Activated CD4-positive, alpha-beta memory T cell treated with anti-CD3 and anti-CD28 coated beads, Interleukin-2, amount 10 ng/mL, durations not matched to agents 7 days and 5 days (primary cell): ENCODE results near the gene PIK3CA. TPM values are rescaled to one million over a fixed set of nuclear protein-coding genes. Genes with fewer than 3 reads are reported as not detected.

Experiments used
- CTCF ChIA-PET: fragments of 350-600 bp; sonication (Branson Sonifier 250); formaldehyde crosslinking; loops from one replicate; lab custom pipeline; 2021; ENCODE audit warnings: antibody characterized with exemption, inconsistent platforms; lab: Charles Lee
- POLR2A ChIA-PET: fragments of 350-600 bp; sonication (Branson Sonifier 250); formaldehyde crosslinking; loops from one replicate; lab custom pipeline; 2021; ENCODE audit warnings: antibody characterized with exemption; lab: Charles Lee
- DNase-seq: peaks from one replicate; pipeline ENCODE4 v3.0.0-alpha.2; 2020
- H3K27ac Mint-ChIP-seq: one replicate; pipeline ENCODE4 v1.8.0; 2021; ENCODE audit warnings: mild to moderate bottlenecking, mixed read lengths
- H3K27me3 Mint-ChIP-seq: one replicate; pipeline ENCODE4 v1.8.0; 2021; ENCODE audit warnings: mixed read lengths
- H3K36me3 Mint-ChIP-seq: one replicate; pipeline ENCODE4 v1.8.0; 2021; ENCODE audit warnings: low read depth, mixed read lengths
- H3K4me1 Mint-ChIP-seq: one replicate; pipeline ENCODE4 v1.8.0; 2021; ENCODE audit warnings: mixed read lengths
- H3K4me3 Mint-ChIP-seq: one replicate; pipeline ENCODE4 v1.8.0; 2021; ENCODE audit warnings: mild to moderate bottlenecking, mixed read lengths
- H3K9me3 Mint-ChIP-seq: one replicate; pipeline ENCODE4 v1.8.0; 2021; ENCODE audit warnings: mixed read lengths
- total RNA-seq, 2 experiments: library from RNA; stranded (reverse); gene quantifications; one replicate each; pipeline ENCODE4 v1.2.3, GENCODE V29; 2021

The PIK3CA gene
- total RNA-seq, 2 experiments from 2014 or later, result 25.9 to 26.2 TPM

DNA sequence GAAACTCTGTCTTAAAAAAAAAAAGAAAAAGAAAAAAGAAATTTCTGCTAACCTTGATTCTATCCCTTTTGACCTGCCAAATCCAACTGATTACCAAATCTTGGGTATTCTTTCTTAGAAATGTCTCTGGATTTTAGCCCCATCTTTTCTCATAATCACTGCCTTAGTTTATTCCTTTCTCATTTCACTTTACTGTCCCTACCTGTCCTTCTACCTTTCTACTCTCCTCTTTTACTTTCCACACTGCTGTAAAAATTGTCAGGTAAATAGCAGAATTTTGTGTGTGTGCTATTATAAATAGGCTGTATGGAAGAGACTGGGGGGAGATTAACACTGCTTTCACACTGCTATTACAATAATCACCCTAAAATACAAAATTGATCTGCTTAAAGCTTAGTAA, 16.7 kb downstream of the PIK3CA start:
- no peaks in the 10 kb centered on the region for H3K27me3 Mint-ChIP-seq
- peaks cover 8% of the 10 kb centered on the region for H3K4me1 Mint-ChIP-seq
- no peak for DNase-seq
- H3K27ac Mint-ChIP-seq, result no peak overlapping the region
- H3K4me3 Mint-ChIP-seq, result no peak overlapping the region
- H3K36me3 Mint-ChIP-seq, result peaks cover 5% of the 10 kb centered on the region
- CTCF ChIA-PET, result no interaction called here
- POLR2A ChIA-PET, result no interaction called here
- H3K9me3 Mint-ChIP-seq, result peaks cover under 1% of the 10 kb centered on the region

DNA sequence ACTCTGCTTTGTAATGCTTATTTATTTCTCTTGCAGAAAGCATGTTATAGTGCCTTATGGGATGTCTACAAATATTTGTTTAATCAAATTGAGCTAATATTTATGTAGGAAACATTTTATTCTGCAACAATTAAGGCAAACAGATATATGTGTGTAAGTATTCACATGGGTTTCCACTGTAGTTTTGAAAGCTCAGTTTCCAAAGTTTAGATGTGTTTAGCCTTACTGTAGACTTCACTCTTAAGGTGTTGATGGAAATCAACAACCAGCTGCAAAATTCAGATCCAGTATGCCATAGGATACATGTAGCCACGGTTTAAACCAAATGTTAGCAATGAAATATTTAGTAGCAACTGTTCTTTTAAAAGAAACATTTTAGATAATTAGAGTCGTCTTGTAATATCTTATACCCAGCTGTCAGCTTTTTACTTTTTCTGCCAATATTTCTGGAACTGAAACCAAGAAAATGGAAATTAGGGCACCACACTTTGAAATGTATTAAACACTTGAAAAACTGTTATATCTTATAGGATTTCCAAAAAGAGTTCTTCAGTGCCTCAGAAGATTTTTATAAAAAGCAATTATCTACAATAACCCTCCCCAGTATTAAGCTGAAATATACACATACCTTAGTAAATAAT, 18.5 kb downstream of the PIK3CA start:
- Mint-ChIP-seq H3K27me3 (no peaks in the 10 kb centered on the region), H3K9me3 (peaks cover 2% of the 10 kb centered on the region), H3K27ac (no peak overlapping the region), H3K4me1 (no peaks in the 10 kb centered on the region), H3K36me3 (no peaks in the 10 kb centered on the region), H3K4me3 (no peak overlapping the region)
- ChIA-PET POLR2A (interaction anchor here (1.2 kb wide), 1 partner anchor 18 kb away, joined by 4 read pairs; no protein-coding TSS in a partner anchor), CTCF (no interaction called here)
- DNase-seq, result no peak

DNA sequence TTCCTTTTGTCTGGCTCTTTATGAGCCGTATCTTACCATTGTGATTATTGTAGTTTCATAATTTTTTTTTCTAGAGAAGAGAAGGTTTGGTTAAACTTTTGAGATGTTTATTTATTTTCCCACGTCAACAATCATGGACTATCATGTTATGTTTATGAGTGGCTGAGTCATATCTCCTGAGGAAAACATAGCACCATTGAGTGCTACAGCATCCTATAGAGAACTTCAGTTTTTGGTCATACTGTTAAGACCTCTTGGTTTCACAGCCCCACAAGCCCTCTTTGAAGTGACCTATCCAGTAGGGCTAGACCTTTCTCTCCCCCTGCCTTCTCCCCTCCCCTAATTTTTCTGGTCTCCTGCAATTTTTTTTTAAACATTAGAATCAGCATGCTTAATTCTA, 20.8 kb downstream of the PIK3CA start:
- ChIA-PET POLR2A (no interaction called here), CTCF (no interaction called here)
- Mint-ChIP-seq H3K36me3 (peaks cover 3% of the 10 kb centered on the region), H3K4me3 (no peak overlapping the region), H3K27me3 (no peaks in the 10 kb centered on the region), H3K9me3 (peaks cover 2% of the 10 kb centered on the region), H3K4me1 (no peaks in the 10 kb centered on the region), H3K27ac (no peak overlapping the region)
- no peak for DNase-seq

DNA sequence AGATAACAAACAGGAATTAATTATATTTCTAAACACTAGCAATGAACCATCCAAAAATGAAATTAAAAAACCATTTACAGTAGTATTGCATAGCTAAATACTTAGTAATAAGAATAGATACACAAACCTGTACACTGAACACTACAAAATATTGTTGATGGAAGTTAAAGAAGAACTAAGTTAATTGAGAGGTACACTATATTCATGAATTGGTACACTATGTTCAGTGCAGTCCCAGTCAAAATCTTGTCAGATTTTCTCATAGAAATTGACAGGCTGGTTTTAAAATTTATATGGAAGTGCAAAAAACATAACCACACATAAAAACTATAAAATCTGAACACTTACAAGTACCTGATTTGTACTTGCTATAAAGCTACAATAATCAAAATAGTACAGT, 24.4 kb downstream of the PIK3CA start:
- no peak for DNase-seq
- Mint-ChIP-seq H3K9me3 (peaks cover 2% of the 10 kb centered on the region), H3K4me1 (peaks cover 8% of the 10 kb centered on the region), H3K27ac (no peak overlapping the region), H3K27me3 (no peaks in the 10 kb centered on the region), H3K4me3 (no peak overlapping the region), H3K36me3 (peaks cover 6% of the 10 kb centered on the region)
- POLR2A ChIA-PET, result no interaction called here
- CTCF ChIA-PET, result no interaction called here

DNA sequence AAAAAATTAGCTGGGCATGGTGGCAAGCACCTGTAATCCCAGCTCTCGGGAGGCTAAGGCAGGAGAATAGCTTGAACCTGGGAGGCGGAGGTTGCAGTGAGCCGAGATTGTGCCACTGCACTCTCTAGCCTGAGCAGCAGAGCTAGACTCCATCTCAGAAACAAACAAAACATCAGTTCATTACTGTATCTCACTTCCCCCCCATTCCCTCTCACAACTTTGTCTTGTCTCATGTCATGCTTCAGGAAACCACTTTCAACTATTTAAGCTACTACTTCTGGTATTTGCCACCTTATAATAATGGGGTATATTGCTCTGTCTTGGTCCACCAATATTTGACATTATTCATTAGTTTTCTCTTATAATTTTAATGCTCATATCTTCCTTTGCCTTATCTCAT, 26.2 kb downstream of the PIK3CA start:
- Mint-ChIP-seq H3K27ac (no peak overlapping the region), H3K27me3 (no peaks in the 10 kb centered on the region), H3K4me3 (no peak overlapping the region), H3K9me3 (peaks cover 2% of the 10 kb centered on the region), H3K36me3 (peaks cover 6% of the 10 kb centered on the region), H3K4me1 (peaks cover 8% of the 10 kb centered on the region)
- ChIA-PET CTCF (no interaction called here), POLR2A (no interaction called here)
- no peak for DNase-seq

DNA sequence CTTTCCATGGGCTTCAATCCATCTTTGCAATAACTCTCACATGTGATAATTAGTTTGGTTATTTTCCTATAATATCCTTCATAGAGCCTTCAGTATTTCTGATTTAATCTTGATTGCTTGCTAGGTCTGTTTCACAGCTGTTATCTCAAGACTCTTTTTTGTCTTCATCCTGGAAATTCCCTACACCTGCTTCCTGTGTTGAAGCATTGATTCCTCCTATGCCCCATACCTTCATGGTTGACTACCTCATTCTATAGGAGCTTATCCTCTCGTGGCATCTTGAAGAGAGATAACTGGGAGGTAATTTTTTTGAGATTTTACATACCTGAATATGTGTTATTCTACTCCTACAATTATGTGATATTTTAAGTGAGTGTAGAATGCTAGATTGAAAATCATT, 26.7 kb downstream of the PIK3CA start:
- H3K36me3 Mint-ChIP-seq, result peaks cover 6% of the 10 kb centered on the region
- peaks cover 8% of the 10 kb centered on the region for H3K4me1 Mint-ChIP-seq
- H3K4me3 Mint-ChIP-seq, result no peak overlapping the region
- CTCF ChIA-PET, result no interaction called here
- H3K9me3 Mint-ChIP-seq, result peaks cover 1% of the 10 kb centered on the region
- no peak for DNase-seq
- H3K27ac Mint-ChIP-seq, result no peak overlapping the region
- no peaks in the 10 kb centered on the region for H3K27me3 Mint-ChIP-seq
- POLR2A ChIA-PET, result no interaction called here

DNA sequence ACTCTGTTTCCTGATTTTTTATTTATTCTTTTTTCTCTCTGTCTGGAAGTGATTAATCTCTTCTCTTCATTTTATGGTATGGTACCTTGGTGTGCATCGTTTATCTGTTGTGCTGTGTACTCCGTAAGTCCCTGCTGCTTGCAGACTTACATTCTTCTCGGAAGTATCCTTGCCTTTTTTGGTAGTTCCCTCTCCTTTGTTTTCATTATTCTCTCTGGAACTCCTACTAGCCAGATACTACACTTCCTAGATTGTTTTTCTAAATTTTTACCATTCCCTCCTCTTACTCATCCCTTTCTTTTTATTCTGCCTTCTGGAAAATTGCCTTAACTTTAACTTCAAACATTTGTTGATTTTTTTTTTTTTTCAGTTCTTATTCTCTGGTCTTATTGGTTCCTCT, 27.2 kb downstream of the PIK3CA start:
- H3K27me3 Mint-ChIP-seq, result no peaks in the 10 kb centered on the region
- H3K4me1 Mint-ChIP-seq, result peaks cover 8% of the 10 kb centered on the region
- H3K36me3 Mint-ChIP-seq, result peaks cover 6% of the 10 kb centered on the region
- no peak overlapping the region for H3K27ac Mint-ChIP-seq
- DNase-seq, result no peak
- ChIA-PET CTCF (interaction anchor here (1.7 kb wide), 1 partner anchor 160 kb away, joined by 3 read pairs; no protein-coding TSS in a partner anchor), POLR2A (no interaction called here)
- no peak overlapping the region for H3K4me3 Mint-ChIP-seq
- H3K9me3 Mint-ChIP-seq, result no peaks in the 10 kb centered on the region

DNA sequence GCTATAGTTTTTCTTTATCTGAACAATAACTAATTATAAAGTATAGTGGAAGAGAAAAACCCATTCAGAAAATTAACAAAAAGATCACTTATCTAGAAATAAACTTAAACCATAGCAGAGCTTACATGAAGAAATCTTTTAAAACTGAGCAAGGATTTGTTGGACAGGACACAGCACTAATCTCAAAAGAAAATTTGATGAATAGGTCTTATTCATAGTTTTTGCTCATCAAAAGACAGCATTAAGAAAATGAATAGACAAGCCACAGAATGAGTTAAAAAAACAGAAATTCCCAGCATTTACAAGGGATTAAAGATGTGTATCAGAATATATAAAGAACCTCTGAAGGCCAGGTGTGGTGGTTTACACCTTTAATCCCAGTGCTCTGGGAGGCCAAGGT, 29.5 kb downstream of the PIK3CA start:
- Mint-ChIP-seq H3K9me3 (no peaks in the 10 kb centered on the region), H3K4me1 (peaks cover 15% of the 10 kb centered on the region), H3K4me3 (no peak overlapping the region), H3K27me3 (no peaks in the 10 kb centered on the region), H3K27ac (no peak overlapping the region), H3K36me3 (peaks cover 3% of the 10 kb centered on the region)
- CTCF ChIA-PET, result no interaction called here
- no peak for DNase-seq
- POLR2A ChIA-PET, result no interaction called here

DNA sequence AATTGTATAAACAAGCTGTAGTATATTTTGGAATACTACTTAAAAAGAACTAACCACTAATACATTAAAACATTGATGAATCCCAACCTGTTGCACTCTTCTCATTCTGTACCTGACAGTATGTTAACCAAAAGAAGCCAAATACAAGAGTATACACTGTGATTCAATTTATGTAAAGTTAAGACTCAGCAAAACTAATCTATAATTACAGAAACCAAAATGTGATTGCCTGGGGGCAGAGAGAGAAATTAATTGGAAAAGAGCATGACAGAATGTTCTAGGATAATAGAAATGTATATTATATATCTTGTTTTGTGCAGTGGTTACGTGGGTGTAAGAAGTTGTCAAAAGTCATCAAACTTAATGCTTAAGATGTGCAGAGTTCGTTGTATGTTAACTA, 31.1 kb downstream of the PIK3CA start:
- DNase-seq, result no peak
- H3K9me3 Mint-ChIP-seq, result no peaks in the 10 kb centered on the region
- H3K36me3 Mint-ChIP-seq, result peaks cover 3% of the 10 kb centered on the region
- H3K4me3 Mint-ChIP-seq, result no peak overlapping the region
- H3K4me1 Mint-ChIP-seq, result peaks cover 19% of the 10 kb centered on the region
- ChIA-PET POLR2A (interaction anchor here (1.1 kb wide), 1 partner anchor 30 kb away, joined by 5 read pairs; no protein-coding TSS in a partner anchor), CTCF (no interaction called here)
- H3K27ac Mint-ChIP-seq, result no peak overlapping the region
- no peaks in the 10 kb centered on the region for H3K27me3 Mint-ChIP-seq

DNA sequence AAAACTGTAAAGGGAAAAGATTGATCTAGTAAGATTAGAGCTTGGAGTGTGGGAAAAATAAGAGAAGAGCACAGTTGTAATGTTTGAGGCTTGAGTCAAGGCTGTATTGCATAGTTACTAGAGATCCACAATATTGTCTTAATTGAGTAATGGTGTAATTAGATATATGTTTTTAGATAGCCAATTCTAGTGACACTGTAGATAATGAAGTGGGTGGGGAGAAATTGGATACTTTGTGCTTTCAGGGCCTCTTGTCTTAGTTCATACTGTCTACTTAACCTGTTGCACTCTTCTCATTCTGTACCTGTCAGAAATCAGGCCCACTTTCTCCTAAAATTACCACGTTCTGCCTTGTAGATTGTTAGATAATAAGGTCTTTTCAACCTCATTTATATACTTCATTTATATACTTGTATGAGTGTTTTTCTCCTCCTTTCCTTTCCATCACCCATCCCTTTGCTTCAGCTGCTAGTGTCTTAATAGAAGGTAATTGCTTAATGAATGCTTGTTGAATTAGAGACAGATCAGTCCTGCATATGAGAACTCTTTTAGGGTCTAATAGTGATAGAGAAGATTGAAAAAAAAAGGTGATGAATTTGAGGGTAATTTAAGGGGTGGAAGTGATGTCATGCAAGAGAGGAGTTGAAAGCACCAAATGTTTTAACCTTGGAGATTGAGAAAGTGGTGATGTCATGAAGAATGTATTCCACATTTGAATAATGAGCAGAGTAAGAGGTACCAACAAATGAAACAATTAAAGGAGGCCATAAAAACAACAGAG, 32.0 kb downstream of the PIK3CA start:
- H3K4me1 Mint-ChIP-seq, result peaks cover 22% of the 10 kb centered on the region
- no peaks in the 10 kb centered on the region for H3K9me3 Mint-ChIP-seq
- H3K4me3 Mint-ChIP-seq, result no peak overlapping the region
- H3K36me3 Mint-ChIP-seq, result peaks cover 3% of the 10 kb centered on the region
- ChIA-PET POLR2A (no interaction called here), CTCF (interaction anchor here (0.7 kb wide), 1 partner anchor 31 kb away, joined by 3 read pairs; no protein-coding TSS in a partner anchor)
- no peak overlapping the region for H3K27ac Mint-ChIP-seq
- H3K27me3 Mint-ChIP-seq, result no peaks in the 10 kb centered on the region
- DNase-seq, result no peak

DNA sequence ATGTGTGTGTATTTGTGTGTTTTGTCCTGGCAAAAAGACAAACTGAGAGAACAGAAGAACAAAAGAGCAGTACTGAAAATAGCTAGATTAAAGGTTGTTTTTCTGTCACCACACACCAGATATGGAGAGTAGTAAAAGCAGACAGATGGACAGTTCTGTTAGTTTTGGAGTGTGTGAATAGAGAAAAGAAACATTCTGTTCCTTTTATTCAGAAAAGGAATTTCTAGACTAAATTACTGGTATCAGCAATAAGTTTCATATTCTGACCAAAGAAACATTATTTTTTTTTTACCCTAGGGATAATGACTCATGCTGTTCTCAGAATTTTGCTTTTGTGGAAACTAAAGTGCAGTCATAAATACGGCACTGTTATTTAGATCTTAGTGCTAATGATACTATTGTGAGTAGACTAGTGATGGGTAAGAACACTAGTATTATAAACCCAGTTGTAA, 32.9 kb downstream of the PIK3CA start:
- Mint-ChIP-seq H3K27ac (peak overlapping the region; percentile 16), H3K27me3 (no peaks in the 10 kb centered on the region), H3K36me3 (peaks cover 3% of the 10 kb centered on the region), H3K4me3 (no peak overlapping the region), H3K9me3 (no peaks in the 10 kb centered on the region), H3K4me1 (peaks cover 18% of the 10 kb centered on the region)
- CTCF ChIA-PET, result interaction anchor here (0.7 to 1.0 kb wide), 2 partner anchors 32 to 111 kb away, joined by 3 read pairs; no protein-coding TSS in a partner anchor
- POLR2A ChIA-PET, result no interaction called here
- DNase-seq, result no peak

DNA sequence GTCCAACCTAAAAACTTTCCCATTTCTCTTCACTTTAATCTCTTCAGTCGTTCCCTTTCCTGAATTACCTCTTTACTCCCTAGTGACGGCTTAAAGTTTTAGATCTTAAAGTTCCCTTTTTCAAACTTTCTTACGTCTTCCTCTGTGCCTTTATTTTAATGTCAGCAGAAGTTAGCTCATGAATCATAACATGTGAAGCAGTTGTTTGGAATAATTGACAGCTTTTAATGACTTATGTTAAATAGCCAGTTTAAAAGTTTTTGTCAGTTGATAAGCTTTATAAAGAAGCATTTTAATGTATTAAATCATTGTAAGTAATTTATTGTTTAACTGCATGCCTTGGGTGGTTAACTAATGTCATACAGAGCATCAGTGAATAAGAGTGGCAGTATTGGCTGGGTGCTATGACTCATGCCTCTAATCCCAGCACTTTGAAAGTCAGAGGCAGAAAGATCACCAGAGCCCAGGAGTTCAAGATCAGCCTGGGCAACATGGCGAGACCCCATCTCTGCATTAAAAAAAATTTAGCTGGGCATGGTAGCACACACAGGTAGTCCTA, 33.9 kb downstream of the PIK3CA start:
- H3K4me1 Mint-ChIP-seq, result peaks cover 18% of the 10 kb centered on the region
- no peak overlapping the region for H3K27ac Mint-ChIP-seq
- H3K36me3 Mint-ChIP-seq, result no peaks in the 10 kb centered on the region
- no peak overlapping the region for H3K4me3 Mint-ChIP-seq
- no peaks in the 10 kb centered on the region for H3K27me3 Mint-ChIP-seq
- CTCF ChIA-PET, result interaction anchor here (1.0 kb wide), 1 partner anchor 113 kb away, joined by 3 read pairs; no protein-coding TSS in a partner anchor
- POLR2A ChIA-PET, result no interaction called here
- no peak for DNase-seq
- H3K9me3 Mint-ChIP-seq, result no peaks in the 10 kb centered on the region

DNA sequence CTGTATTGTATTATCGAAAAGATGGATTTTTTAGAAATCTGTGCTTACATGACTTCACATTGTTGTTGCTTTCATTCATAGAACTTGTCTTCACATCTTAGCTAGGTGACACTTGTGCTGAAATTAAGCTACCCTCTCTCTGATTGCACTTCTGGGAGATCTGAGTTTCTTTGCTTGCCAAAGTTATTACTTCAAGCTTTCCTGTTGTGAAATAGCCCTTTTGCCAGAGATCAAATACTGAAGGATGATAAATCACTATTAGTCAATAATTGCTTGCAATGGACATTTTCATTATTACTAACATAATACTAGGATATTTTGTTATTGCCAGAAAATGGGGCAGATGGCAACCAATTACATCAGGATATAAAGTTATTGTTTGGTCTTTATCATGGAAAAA, 34.7 kb downstream of the PIK3CA start:
- H3K36me3 Mint-ChIP-seq, result no peaks in the 10 kb centered on the region
- no peak overlapping the region for H3K27ac Mint-ChIP-seq
- ChIA-PET POLR2A (no interaction called here), CTCF (no interaction called here)
- no peaks in the 10 kb centered on the region for H3K9me3 Mint-ChIP-seq
- H3K4me1 Mint-ChIP-seq, result peaks cover 18% of the 10 kb centered on the region
- no peaks in the 10 kb centered on the region for H3K27me3 Mint-ChIP-seq
- no peak for DNase-seq
- no peak overlapping the region for H3K4me3 Mint-ChIP-seq
